Measurements from ENCODE around the gene NUDT14.

DNA sequence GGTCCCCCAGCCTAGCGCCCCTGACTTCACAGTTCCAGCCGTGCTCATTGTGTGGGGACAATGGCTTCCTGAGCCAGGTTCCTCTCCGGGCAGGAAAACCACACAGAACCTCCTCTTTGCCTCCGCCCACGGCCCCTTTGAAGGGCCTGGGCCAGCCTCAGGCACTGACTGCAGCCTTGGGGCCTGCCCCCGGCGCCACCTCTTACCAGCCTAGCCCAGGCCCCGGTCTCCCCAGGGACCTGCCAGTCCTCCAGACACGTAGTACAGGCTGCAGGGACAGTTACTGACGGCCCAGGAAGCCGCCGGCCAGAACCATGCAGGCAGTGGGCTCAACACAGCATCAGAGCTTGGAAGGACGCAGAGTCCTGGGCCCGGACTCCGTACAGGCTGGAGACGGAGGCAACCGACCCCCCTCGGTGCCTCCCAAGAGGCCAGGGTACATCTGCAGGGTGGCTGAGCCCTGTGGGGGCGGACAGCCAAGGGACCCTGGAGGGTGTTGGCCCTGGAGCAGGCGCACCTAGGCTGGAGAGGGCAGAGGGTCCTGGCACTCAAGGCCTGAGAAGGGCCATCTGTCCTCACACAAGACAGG lies 20.9 kb upstream of the NUDT14 start:
- TF ChIP-seq GATA3 (IDR thresholded peaks at IDR 0.05; ENCODE audit: low read depth, low read length) (no peak), GATA2 (IDR thresholded peaks at IDR 0.05; ENCODE audit: low read depth, low read length) (no peak)

Data from SH-SY5Y (cell line).